WTC11 (cell line): Measurements from ENCODE around the gene NEDD4L. TPM values are rescaled to one million over a fixed set of nuclear protein-coding genes. Genes with fewer than 3 reads are reported as not detected.

Experiments
- ATAC-seq: fragments of 200-7000 bp; cut with Tn5 transposase; 2 replicates; pipeline ENCODE4 v1.10.0; 2021; ENCODE audit warnings: mild to moderate bottlenecking, moderate library complexity
- CTCF ChIA-PET: fragments of 300-600 bp; sonication (Branson Sonifier 250); formaldehyde crosslinking; loops from one replicate; lab custom pipeline; 2021; ENCODE audit warnings: antibody characterized with exemption; lab: Charles Lee
- POLR2A ChIA-PET: fragments of 350-600 bp; sonication (Branson Sonifier 250); formaldehyde crosslinking; loops from one replicate; lab custom pipeline; 2021; ENCODE audit warnings: antibody characterized with exemption; lab: Charles Lee
- DNase-seq: peaks from one replicate; pipeline ENCODE4 v3.0.0; 2021; ENCODE audit warnings: low spot score
- H3K27ac Mint-ChIP-seq: 2 replicates; pipeline ENCODE4 v1.8.0; 2021; ENCODE audit warnings: mixed read lengths
- H3K27me3 Mint-ChIP-seq: 2 replicates; pipeline ENCODE4 v1.8.0; 2021; ENCODE audit warnings: low read depth, mild to moderate bottlenecking, moderate library complexity, mixed read lengths
- H3K36me3 Mint-ChIP-seq: 2 replicates; pipeline ENCODE4 v1.8.0; 2021; ENCODE audit warnings: mixed read lengths
- H3K4me1 Mint-ChIP-seq: 2 replicates; pipeline ENCODE4 v1.8.0; 2022; ENCODE audit warnings: mixed read lengths
- H3K4me3 Mint-ChIP-seq: 2 replicates; pipeline ENCODE4 v1.8.0; 2021; ENCODE audit warnings: mild to moderate bottlenecking, moderate library complexity, mixed read lengths
- H3K9me3 Mint-ChIP-seq: 2 replicates; pipeline ENCODE4 v1.8.0; 2021; ENCODE audit warnings: mixed read lengths
- ARID4B ChIP-seq: sonication (generic); formaldehyde crosslinking; IDR thresholded peaks from 2 replicates; pipeline ENCODE4 v1.8.0; 2023; ENCODE audit warnings: missing genetic modification reagents, mild to moderate bottlenecking, borderline replicate concordance
- ATF1 ChIP-seq: sonication (generic); formaldehyde crosslinking; IDR thresholded peaks from 2 replicates; pipeline ENCODE4 v1.8.1; 2023; ENCODE audit warnings: mild to moderate bottlenecking, moderate library complexity, missing genetic modification reagents
- ERG ChIP-seq: fragments of 250-450 bp; sonication (Bioruptor Pico); IDR thresholded peaks from 2 replicates; pipeline ENCODE4 v1.8.0; 2021; ENCODE audit warnings: mild to moderate bottlenecking
- ETV6 ChIP-seq: sonication (generic); formaldehyde crosslinking; IDR thresholded peaks from 2 replicates; pipeline ENCODE4 v1.8.1; 2022; ENCODE audit warnings: mild to moderate bottlenecking, missing genetic modification reagents
- FOXP1 ChIP-seq: sonication (generic); formaldehyde crosslinking; IDR thresholded peaks from 2 replicates; pipeline ENCODE4 v1.8.0; 2022; ENCODE audit warnings: missing genetic modification reagents, mild to moderate bottlenecking, moderate library complexity, borderline replicate concordance
- FOXP4 ChIP-seq: sonication (generic); formaldehyde crosslinking; IDR thresholded peaks from 2 replicates; pipeline ENCODE4 v1.8.0; 2022; ENCODE audit warnings: mild to moderate bottlenecking, missing genetic modification reagents
- JAZF1 ChIP-seq: fragments of 250-450 bp; sonication (Bioruptor Pico); IDR thresholded peaks from 2 replicates; pipeline ENCODE4 v1.9.0; 2021; ENCODE audit warnings: moderate library complexity, mild to moderate bottlenecking, inconsistent platforms
- NFATC4 ChIP-seq: fragments of 250-450 bp; sonication (Bioruptor Pico); IDR thresholded peaks from 2 replicates; pipeline ENCODE4 v1.9.0; 2021; ENCODE audit warnings: mild to moderate bottlenecking
- NFYB ChIP-seq: sonication (generic); formaldehyde crosslinking; conservative IDR thresholded peaks from 2 replicates; pipeline ENCODE4 v1.8.0; 2022; ENCODE audit warnings: low read depth, missing genetic modification reagents
- RELA ChIP-seq: sonication (generic); formaldehyde crosslinking; IDR thresholded peaks from 2 replicates; pipeline ENCODE4 v1.8.1; 2022; ENCODE audit warnings: missing genetic modification reagents, mild to moderate bottlenecking, borderline replicate concordance
- TEAD4 ChIP-seq: sonication (generic); formaldehyde crosslinking; IDR thresholded peaks from 2 replicates; pipeline ENCODE4 v1.8.0; 2022; ENCODE audit warnings: mild to moderate bottlenecking, missing genetic modification reagents
- ZNF138 ChIP-seq: sonication (generic); formaldehyde crosslinking; conservative IDR thresholded peaks from 2 replicates; pipeline ENCODE4 v1.8.1; 2022; ENCODE audit warnings: mild to moderate bottlenecking, moderate library complexity, missing genetic modification reagents
- ZNF219 ChIP-seq: sonication (generic); formaldehyde crosslinking; IDR thresholded peaks from 2 replicates; pipeline ENCODE4 v1.8.0; 2023; ENCODE audit warnings: missing genetic modification reagents, mild to moderate bottlenecking, borderline replicate concordance
- ZNF263 ChIP-seq: sonication (generic); formaldehyde crosslinking; IDR thresholded peaks from 2 replicates; pipeline ENCODE4 v1.8.1; 2022; ENCODE audit warnings: low read depth, mild to moderate bottlenecking, moderate library complexity, missing genetic modification reagents
- ZNF396 ChIP-seq: fragments of 250-450 bp; sonication (Bioruptor Pico); IDR thresholded peaks from 2 replicates; pipeline ENCODE4 v1.8.0; 2021; ENCODE audit warnings: mild to moderate bottlenecking, moderate library complexity, borderline replicate concordance
- ZNF425 ChIP-seq: fragments of 250-450 bp; sonication (Bioruptor Pico); conservative IDR thresholded peaks from 2 replicates; pipeline ENCODE4 v1.9.0; 2021; ENCODE audit warnings: mild to moderate bottlenecking
- ZSCAN18 ChIP-seq: fragments of 250-450 bp; sonication (Bioruptor Pico); IDR thresholded peaks from 2 replicates; pipeline ENCODE4 v2.1.2; 2022; ENCODE audit warnings: mild to moderate bottlenecking, moderate library complexity
- total RNA-seq: library from RNA; stranded (reverse); gene quantifications from 3 replicates; pipeline ENCODE4 v1.2.3, GENCODE V29; 2021
- TF ChIP-seq, protein P1 (sequence below): sonication (generic); formaldehyde crosslinking; conservative IDR thresholded peaks from 2 replicates; pipeline ENCODE4 v1.8.1; 2022; ENCODE audit warnings: mild to moderate bottlenecking, missing genetic modification reagents

NEDD4L gene
- total RNA-seq, 1 experiment from 2014 or later = 88.0 TPM

DNA sequence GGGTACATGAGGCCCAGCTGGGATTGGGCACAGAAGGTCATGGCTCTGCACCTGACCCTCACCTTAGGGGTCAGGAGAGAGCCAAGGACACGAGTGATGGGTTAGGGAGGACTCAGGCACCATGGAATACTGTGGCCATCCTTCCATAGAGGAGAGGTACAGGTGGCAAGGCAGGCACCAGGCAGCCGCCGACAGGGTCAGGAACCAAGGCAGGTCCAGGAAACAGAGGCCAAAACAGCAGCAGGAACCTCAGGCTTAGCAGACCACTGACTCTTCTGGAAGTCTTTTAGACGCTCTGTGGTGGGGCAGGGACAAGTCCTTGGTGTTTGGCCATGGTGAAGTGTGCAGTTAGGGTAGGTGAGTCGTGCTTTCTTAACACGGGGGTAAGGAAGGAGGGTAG lies 128.0 kb downstream of the NEDD4L start:
- no peak for ATAC-seq
- no peaks in the 10 kb centered on the region for H3K36me3 Mint-ChIP-seq
- CTCF ChIA-PET = interaction anchor here (1.3 to 1.4 kb wide), 2 partner anchors 36 to 128 kb away, joined by 3 to 4 read pairs; partner anchors contain the start of gene NEDD4L

More for the DNA sequence above, 128.0 kb downstream of the NEDD4L start:
- Mint-ChIP-seq H3K4me3 (no peak overlapping the region), H3K4me1 (peaks cover 34% of the 10 kb centered on the region), H3K9me3 (no peaks in the 10 kb centered on the region), H3K27me3 (no peaks in the 10 kb centered on the region), H3K27ac (no peak overlapping the region)
- POLR2A ChIA-PET = no interaction called here
- TF ChIP-seq ZSCAN18 (CRISPR knock-in tag) (no peak), TEAD4 (no peak), ZNF263 (CRISPR knock-in tag) (no peak), ARID4B (CRISPR knock-in tag) (no peak), ETV6 (no peak), ATF1 (CRISPR knock-in tag) (no peak), RELA (no peak), ZNF425 (CRISPR knock-in tag) (no peak), NFATC4 (no peak), ZNF396 (CRISPR knock-in tag) (no peak), FOXP1 (CRISPR knock-in tag) (no peak), JAZF1 (CRISPR knock-in tag) (no peak), NFYB (CRISPR knock-in tag) (no peak), FOXP4 (CRISPR knock-in tag) (no peak), ZNF138 (CRISPR knock-in tag) (no peak), ERG (CRISPR knock-in tag) (no peak), ZNF219 (CRISPR knock-in tag) (no peak)
- TF ChIP-seq, protein P1, sequence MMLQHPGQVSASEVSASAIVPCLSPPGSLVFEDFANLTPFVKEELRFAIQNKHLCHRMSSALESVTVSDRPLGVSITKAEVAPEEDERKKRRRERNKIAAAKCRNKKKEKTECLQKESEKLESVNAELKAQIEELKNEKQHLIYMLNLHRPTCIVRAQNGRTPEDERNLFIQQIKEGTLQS = no peak
- DNase-seq = no peak
